ENCODE results near the gene CSN2. TPM values are rescaled to one million over a fixed set of nuclear protein-coding genes. Genes with fewer than 3 reads are reported as not detected.

Gene CSN2
- total and polyA plus RNA-seq, 9 donors = not detected

DNA sequence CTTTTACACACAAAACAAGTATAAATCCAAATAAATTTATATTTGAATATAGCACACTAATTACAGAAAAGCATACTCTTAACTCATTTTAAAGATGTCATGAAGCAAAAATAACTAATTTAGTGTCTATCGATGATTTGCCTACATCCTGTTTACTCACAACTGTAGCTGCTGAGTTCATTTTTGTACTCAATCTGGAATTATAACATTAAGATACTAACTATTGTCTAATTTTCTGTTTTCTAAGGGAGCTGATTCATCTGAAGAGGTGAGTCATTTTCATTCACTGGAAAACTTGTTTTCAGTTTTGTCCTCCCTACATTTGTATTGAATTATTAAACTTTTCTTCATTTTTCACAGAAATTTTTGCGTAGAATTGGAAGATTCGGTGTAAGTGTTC lies 33.9 kb upstream of the CSN2 start:
- Histone ChIP-seq H3K36me3 (no peaks in the 10 kb centered on the region), H3K4me1 (ENCODE audit: insufficient read depth) (no peaks in the 10 kb centered on the region), H3K27me3 (no peaks in the 10 kb centered on the region), H3K27ac (no peak overlapping the region), H3K4me3 (no peak overlapping the region), H3K9me3 (no peaks in the 10 kb centered on the region)
- intact Hi-C loops (cut with DNase I) = no loop called here
- TF ChIP-seq EP300 (IDR thresholded peaks at IDR 0.05) (no peak), POLR2A (IDR thresholded peaks at IDR 0.05) (no peak)
- TF ChIP-seq, protein P1, sequence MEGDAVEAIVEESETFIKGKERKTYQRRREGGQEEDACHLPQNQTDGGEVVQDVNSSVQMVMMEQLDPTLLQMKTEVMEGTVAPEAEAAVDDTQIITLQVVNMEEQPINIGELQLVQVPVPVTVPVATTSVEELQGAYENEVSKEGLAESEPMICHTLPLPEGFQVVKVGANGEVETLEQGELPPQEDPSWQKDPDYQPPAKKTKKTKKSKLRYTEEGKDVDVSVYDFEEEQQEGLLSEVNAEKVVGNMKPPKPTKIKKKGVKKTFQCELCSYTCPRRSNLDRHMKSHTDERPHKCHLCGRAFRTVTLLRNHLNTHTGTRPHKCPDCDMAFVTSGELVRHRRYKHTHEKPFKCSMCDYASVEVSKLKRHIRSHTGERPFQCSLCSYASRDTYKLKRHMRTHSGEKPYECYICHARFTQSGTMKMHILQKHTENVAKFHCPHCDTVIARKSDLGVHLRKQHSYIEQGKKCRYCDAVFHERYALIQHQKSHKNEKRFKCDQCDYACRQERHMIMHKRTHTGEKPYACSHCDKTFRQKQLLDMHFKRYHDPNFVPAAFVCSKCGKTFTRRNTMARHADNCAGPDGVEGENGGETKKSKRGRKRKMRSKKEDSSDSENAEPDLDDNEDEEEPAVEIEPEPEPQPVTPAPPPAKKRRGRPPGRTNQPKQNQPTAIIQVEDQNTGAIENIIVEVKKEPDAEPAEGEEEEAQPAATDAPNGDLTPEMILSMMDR (IDR thresholded peaks at IDR 0.05) = no peak
- 69 to 71% (median 71%) methylated on average over 3 of the region's 3 CpGs for WGBS, 3 donors
- DNase-seq = no peak

DNA sequence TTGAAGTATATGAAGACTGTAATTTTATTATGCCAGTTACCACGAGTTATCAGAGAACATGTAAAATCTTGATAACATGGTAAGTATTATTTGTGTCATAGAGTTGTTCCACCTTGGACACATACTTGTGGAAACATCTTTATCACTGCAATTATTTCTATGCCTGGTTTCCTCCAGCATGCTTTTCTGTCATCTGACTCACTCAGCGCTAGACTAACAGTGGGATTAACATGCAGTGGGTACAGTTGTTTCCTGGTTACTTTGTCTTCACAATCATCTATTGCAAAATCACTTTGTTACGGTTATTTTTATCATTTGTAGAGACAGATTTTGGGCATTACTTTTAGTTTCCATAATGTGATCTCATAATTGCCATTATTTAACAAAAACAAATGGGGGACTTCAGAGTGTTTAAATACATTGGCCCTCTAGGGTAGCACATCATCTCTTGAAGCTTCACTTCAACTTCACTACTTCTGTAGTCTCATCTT lies 30.0 kb upstream of the CSN2 start, which contains the start of gene STATH:
Gene STATH, plus strand, starts transcription at position 441 of the 491 bp plus-strand sequence. CDS start 2,472 bp downstream, outside the sequence.
- TF ChIP-seq, protein P1 (IDR thresholded peaks at IDR 0.05) = no peak
- TF ChIP-seq POLR2A (IDR thresholded peaks at IDR 0.05) (no peak), EP300 (IDR thresholded peaks at IDR 0.05) (no peak)
- Histone ChIP-seq H3K36me3 (no peaks in the 10 kb centered on the region), H3K4me1 (ENCODE audit: insufficient read depth) (no peaks in the 10 kb centered on the region), H3K9me3 (no peaks in the 10 kb centered on the region), H3K27ac (no peak within 1 kb of the TSS), H3K27me3 (no peaks in the 10 kb centered on the region), H3K4me3 (no peak within 1 kb of the TSS)
- DNase-seq = no peak
- intact Hi-C loops (cut with DNase I) = no loop called here
- WGBS, 3 donors = 68 to 79% (median 77%) methylated on average over 3 of the region's 3 CpGs

DNA sequence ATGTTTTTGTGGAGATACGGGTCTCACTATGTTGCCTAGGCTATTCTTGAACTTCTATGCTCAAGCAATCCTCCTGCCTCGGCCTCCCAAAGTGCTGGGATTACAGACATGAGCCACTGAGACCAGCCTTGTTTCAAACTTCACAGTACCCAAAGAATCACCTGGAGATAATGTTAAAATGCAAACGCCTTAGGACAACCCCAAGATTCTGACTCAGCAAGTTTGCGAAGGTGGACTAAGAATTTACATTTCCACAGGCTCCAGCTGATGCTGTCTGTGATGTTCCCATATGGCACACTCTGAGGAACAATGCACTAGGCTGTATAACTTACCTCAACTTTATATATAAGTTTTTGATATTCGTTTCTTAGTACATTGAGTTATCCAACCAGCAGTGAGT lies 29.3 kb upstream of the CSN2 start:
- no peaks in the 10 kb centered on the region for H3K36me3 ChIP-seq
- no peaks in the 10 kb centered on the region for H3K9me3 ChIP-seq
- H3K27me3 ChIP-seq = no peaks in the 10 kb centered on the region
- no peaks in the 10 kb centered on the region for H3K4me1 ChIP-seq (ENCODE audit: insufficient read depth)
- DNase-seq = no peak
- TF ChIP-seq, protein P1 (IDR thresholded peaks at IDR 0.05) = no peak
- TF ChIP-seq POLR2A (IDR thresholded peaks at IDR 0.05) (no peak), EP300 (IDR thresholded peaks at IDR 0.05) (no peak)
- H3K27ac ChIP-seq = no peak overlapping the region
- no peak overlapping the region for H3K4me3 ChIP-seq
- intact Hi-C loops (cut with DNase I) = no loop called here
- WGBS, 3 donors = 82 to 84% (median 84%) methylated on average over 5 of the region's 5 CpGs

DNA sequence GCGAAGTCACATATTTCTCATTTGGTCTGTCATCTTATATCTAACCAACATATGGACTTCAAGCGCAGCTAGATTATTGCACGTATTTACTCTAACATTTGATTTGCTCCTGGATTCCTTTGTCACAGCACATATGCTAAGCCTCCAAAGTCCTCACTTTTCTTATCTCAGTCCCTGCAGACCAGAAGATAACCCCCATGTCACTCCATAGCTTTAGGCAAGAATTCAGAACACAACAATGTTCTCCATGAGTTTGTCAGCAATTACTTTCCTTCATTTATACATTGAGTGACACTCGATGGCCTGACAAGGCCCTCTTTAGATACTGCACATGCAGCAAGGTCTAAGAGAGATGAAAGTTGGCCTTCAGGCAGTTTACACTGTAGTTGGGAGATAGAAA lies 25.5 kb upstream of the CSN2 start:
- H3K4me1 ChIP-seq (ENCODE audit: insufficient read depth) = no peaks in the 10 kb centered on the region
- H3K9me3 ChIP-seq = no peaks in the 10 kb centered on the region
- TF ChIP-seq POLR2A (IDR thresholded peaks at IDR 0.05) = no peak
- TF ChIP-seq EP300 (IDR thresholded peaks at IDR 0.05) = no peak
- TF ChIP-seq, protein P1 (IDR thresholded peaks at IDR 0.05) = no peak
- 92 to 96% (median 93%) methylated on average over 4 of the region's 4 CpGs for WGBS, 3 donors
- H3K27ac ChIP-seq = no peak overlapping the region
- no peak overlapping the region for H3K4me3 ChIP-seq
- intact Hi-C loops (cut with DNase I) = no loop called here
- no peaks in the 10 kb centered on the region for H3K36me3 ChIP-seq
- no peaks in the 10 kb centered on the region for H3K27me3 ChIP-seq
- DNase-seq = no peak
